Peyer's patch (tissue), 4 donors: ENCODE data around the gene SRRM2.

Experiments used
- CTCF ChIP-seq, 6 experiments: fragments of 450-650 bp in 4 of 6; fragments of 200-600 bp in 2 of 6; sonication (generic) in 1 of 6; IDR thresholded peaks; one replicate each; pipeline ENCODE4 v1.5.1; 2017 to 2019; ENCODE audit warnings: antibody characterized with exemption in 6 of 6, mild to moderate bottlenecking in 3 of 6, moderate library complexity in 1 of 6
- POLR2A ChIP-seq, 2 donors: fragments of 450-650 bp; IDR thresholded peaks; one replicate each; pipeline ENCODE4 v1.5.1; 2017; ENCODE audit warnings: antibody characterized with exemption in 2 of 2, mild to moderate bottlenecking in 2 of 2, moderate library complexity in 2 of 2

DNA sequence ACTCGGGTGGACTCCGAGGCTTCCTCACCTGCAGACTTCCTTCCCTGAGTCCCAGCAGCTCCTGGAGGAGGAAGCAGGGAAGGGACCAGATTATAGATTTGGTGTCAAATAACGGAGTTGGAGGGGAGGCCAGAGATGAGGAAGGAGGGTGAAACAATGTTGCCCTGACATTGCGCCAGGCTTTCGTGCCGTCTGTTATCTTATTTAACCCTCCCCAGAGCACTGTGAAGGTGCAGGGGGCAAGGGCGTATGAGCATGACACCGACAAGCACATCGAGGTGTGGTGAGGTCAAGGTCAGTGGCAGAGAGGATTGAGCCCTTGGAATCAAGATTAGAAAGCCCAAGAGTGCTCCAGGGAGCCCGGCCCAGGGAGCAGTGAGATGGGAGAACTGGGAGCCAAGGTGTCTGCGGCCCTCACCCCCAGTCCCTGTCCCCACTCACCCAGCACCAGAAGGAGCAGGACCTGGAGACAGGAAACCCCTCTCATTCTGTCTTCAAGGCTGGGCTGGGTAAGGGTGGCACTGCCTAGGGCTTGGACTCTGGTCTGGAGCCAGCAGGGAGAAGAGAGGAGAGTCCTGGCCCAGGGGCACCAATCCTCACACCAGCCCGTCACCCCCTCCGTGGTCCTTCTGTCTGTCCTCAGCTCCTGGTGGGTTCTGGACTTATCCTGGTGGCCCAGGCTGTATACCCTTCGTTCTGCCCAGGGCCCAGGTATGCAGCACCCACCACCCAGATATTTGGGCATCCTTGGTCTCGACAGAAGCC is 33.8 kb downstream of the SRRM2 start:
- TF ChIP-seq CTCF (IDR thresholded peaks at IDR 0.05), result no peak
- TF ChIP-seq POLR2A (IDR thresholded peaks at IDR 0.05), result no peak
